Hematopoietic multipotent progenitor cell treated with erythropoietin and hydrocortisone succinate and interleukin-3 and kit ligand, for 4 days (in vitro differentiated cells): Measurements from ENCODE around the gene CCL13.

Source experiments
- DNase-seq: peaks from one replicate; pipeline ENCODE4 v3.0.0-alpha.2; 2015

Gene CCL13

DNA sequence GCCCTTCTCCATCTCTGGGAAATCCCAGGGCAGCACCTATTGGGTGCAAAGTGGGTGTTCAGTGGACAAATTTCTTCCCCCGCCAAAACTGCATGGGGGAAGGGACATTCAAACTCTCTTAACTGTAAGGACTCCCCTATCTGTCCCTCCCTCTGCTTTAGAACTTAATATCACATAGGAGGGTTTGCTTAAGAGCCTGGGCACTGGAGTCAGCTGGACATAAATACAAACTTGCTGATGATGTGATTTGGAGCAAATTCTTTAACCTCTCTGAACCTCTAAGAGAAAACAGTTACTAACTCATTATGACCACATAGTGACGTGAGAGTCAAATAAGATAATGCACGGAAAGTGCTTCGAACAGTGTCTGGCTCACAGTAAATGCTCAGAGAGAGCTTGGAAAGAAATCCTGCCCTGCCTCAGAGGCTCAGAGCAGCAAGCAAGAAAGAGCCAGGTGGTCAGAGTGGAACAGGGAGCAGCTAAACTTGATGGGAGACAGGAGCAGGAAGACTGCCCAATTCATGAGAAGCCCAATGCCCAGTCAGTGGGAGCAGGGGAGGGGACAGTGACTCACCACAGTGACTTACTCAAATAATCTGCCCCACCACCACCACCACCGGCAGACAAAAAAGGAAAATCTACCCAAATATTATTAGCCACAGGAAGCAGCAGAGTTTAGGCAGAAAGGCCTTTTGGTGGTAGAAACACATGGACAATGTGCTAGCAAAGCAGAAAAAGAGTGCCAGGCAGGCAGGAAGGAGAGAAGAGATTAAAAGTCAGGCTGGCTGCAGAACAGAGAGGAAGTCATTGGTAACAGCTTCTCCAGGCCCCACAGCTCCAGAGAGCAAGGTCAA lies 30.6 kb downstream of the CCL13 start:
- DNase-seq, result peak; percentile 87

- DNase-seq, result no peak
Observed at GRCh38 chr17:34387566-34387965, 31.3 kb downstream of the CCL13 start.

DNA sequence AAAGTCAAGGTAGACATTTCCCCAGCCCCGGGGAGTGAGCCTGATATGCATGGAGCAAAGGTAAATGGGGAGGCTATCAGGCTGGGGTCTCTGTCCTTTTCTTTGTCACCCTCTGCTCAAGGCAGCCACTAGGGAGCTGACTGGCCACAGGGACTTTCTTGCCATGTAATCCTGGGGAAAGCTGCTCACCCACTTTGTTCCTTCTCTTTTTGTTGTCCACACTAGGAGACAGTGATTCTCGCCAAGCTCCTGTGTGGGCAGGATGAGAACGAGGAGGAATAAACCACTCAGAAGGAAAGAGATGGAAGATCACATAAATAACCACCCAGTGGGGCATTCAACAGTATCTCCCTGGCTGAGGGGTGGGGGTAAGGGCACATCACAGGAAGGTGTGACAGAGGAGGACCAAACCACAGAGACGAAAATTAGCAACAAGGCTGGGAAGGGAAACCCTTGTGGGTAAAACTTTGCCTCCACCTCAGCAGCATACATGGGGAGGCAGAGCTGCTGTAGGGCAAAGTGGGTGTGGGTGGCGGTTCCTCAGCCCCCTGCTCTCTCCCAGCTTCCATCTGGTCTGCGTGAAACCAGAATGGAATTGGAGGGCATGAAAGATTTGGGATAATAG lies 33.0 kb downstream of the CCL13 start:
- no peak for DNase-seq

DNA sequence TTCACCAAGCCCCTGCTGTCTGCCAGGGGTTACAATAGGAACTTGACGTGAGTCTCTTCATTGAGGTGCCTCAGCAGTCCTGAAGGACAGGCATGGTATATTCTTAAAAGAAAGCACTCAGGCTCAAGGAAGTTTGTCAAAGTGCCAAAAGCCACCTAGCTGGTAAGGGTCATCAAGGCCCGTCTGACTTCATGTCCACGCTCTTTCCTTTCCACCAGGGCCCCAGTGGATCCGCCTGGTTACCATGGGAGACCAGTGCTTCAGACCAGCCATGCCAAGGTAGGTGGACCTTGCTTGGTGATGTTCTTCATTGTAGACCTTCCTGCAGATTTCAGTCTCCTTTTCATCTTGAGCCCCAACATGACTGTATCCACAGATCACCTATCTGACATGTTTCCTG lies 34.4 kb downstream of the CCL13 start:
- no peak for DNase-seq

DNA sequence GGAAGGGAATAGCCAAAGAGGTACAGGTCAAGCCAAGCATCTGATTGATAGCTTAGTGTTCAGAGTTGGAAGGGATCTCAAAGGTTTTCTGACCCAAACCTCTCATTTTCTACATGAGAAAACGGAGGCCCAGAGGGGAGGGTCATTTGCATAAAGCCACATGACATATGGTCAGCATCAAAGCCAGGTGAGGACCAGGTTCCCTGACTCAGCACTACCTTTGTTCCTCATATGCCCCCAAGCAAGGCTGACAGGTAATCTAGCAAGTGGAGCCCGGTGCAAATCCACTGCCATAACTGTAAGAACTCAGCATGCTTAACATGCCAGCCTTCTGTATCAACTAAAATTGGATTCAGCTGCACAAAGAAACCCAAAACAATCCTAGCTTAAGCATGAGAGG lies 35.0 kb downstream of the CCL13 start:
- no peak for DNase-seq

DNA sequence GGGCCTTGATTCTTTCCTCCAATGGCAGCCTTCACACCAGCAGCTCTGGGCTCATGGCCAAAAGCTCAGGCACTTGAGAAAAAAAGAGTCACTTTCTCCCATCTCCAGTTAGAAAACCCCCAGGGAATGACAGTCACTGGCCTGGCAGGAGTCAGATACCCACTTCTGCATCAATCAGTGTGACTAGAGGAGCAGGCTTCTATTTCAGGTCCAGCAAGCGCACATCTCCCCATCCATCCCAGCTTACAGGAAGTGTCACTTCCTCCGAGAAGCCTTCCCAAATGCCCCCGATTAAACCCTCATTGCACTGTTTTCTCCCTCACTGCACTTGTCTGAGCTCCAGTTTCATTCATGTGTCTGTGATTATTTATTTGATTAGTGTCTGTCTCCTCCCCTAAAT lies 37.1 kb downstream of the CCL13 start:
- no peak for DNase-seq

GRCh38 chr17:34397265-34397664 lies 41.0 kb downstream of the CCL13 start:
- DNase-seq, result no peak

GRCh38 chr17:34398990-34399389 lies 42.7 kb downstream of the CCL13 start:
- DNase-seq, result peak; percentile 82

GRCh38 chr17:34399725-34400124 lies 43.4 kb downstream of the CCL13 start:
- DNase-seq, result no peak

GRCh38 chr17:34400301-34400931 lies 44.1 kb downstream of the CCL13 start:
- DNase-seq, result peak; percentile 79

- DNase-seq, result no peak
Observed at GRCh38 chr17:34401165-34401564, 44.9 kb downstream of the CCL13 start.

- no peak for DNase-seq
Observed at GRCh38 chr17:34403006-34403405, 46.7 kb downstream of the CCL13 start.

GRCh38 chr17:34406226-34406625 lies 49.9 kb downstream of the CCL13 start:
- no peak for DNase-seq
